ENCODE results near the gene SHANK2.
A peak's percentile ranks its signal among the peaks of the same experiment; 100 is the strongest.

SHANK2 gene

GRCh38 chr11:71294846-71295600 lies 42.6 kb upstream of the SHANK2 start:
- DNase-seq (ENCODE audit: low spot score) = peak; percentile 22
- TF ChIP-seq, protein P1, sequence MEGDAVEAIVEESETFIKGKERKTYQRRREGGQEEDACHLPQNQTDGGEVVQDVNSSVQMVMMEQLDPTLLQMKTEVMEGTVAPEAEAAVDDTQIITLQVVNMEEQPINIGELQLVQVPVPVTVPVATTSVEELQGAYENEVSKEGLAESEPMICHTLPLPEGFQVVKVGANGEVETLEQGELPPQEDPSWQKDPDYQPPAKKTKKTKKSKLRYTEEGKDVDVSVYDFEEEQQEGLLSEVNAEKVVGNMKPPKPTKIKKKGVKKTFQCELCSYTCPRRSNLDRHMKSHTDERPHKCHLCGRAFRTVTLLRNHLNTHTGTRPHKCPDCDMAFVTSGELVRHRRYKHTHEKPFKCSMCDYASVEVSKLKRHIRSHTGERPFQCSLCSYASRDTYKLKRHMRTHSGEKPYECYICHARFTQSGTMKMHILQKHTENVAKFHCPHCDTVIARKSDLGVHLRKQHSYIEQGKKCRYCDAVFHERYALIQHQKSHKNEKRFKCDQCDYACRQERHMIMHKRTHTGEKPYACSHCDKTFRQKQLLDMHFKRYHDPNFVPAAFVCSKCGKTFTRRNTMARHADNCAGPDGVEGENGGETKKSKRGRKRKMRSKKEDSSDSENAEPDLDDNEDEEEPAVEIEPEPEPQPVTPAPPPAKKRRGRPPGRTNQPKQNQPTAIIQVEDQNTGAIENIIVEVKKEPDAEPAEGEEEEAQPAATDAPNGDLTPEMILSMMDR (IDR thresholded peaks at IDR 0.05) = no peak
- no peak overlapping the region for H3K4me3 ChIP-seq
- no peak overlapping the region for H3K27ac ChIP-seq

DNA sequence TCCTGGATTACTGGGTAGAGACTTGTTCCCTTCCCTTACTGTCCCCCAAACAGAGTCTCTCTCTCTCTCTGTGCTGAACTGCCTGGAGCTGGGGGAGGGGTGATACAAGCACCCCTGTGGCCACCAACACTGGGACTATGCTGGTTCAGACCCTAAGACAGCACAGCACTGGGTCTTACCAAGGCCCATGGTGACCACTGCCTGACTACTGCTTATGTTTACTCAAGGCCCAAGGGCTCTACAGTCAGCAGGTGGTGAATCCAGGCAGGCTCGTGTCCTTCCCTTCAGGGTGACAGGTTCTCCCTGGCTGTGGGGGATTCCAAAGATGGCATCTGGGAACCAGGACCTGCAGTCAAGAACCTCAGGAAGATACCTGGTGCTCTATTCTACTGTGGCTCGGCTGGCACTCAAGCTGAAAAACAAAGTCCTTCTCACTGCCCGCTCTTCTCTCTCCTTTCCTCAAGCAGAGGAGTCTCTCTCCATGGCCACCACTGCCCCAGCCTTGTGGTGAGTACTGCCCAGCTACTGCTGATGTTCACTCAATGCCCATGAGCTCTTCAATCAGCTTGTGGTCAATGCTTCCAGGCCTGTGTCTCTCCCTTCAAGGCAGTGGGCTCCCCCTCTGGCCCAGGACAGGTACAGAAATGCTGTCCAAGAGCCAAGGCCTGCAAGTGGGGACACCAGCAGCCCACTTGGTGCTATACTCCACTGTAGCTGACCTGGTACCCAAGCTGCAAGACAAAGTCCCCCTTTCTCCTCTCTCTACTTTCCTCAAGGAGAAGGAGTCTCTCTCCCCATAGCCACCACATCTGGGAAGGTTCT lies 41.8 kb upstream of the SHANK2 start:
- TF ChIP-seq, protein P1 (IDR thresholded peaks at IDR 0.05) = no peak
- no peak overlapping the region for H3K27ac ChIP-seq
- H3K4me3 ChIP-seq = no peak overlapping the region
- DNase-seq (ENCODE audit: low spot score) = peak; percentile 60

GRCh38 chr11:71286701-71287643 lies 34.6 kb upstream of the SHANK2 start:
- no peak overlapping the region for H3K4me3 ChIP-seq
- peak; percentile 68 for DNase-seq (ENCODE audit: low spot score)
- H3K27ac ChIP-seq = no peak overlapping the region
- TF ChIP-seq, protein P1 (IDR thresholded peaks at IDR 0.05) = no peak

DNA sequence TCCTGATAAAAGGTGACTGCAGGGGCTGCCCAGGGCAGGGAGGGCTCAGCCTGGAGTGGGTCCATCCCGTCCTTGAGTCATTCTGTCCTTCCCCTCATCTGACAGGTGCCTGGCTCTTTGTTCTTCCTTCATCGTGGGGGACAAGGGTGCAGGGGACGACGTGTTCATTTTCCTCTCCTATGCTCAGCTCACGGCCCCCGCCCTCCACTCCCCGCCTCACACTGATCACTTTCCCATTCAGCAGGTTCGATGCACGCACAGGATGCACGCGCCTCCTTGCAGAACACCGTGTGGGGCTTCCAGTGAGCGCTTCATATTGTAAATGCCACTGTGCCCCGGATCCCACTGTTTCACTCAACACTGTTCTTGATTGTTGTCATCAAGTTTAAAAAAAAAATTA lies 32.7 kb upstream of the SHANK2 start:
- DNase-seq (ENCODE audit: low spot score) = peak; percentile 16
- no peak overlapping the region for H3K4me3 ChIP-seq
- H3K27ac ChIP-seq = no peak overlapping the region
- TF ChIP-seq, protein P1 (IDR thresholded peaks at IDR 0.05) = no peak

DNA sequence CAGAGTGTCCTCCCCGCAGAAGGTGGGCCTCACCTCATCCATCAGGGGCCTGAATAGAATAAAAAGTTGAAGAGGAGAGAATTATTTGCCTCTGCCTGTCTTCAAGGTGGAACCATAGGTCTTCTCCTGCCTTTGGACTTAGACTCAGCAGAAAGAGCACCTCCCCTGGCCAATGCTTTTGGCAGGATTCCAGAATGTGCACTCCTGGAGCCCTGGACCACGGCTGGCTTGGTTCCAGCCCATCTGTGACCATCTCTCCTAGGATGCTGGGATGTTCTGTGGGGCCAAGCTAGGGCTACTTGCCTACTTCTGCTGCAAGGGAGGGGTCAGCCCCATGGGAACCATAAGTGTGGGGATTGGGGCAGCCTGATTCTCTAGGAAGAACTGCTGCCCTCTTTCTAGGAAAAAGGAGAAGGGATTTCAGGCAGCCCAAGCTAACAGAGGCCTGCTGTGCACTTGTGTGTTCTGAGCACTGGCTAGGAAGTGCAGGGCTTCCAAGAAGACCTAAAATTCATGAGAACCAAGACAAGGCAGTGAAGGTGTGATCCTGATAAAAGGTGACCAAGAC lies 32.2 kb upstream of the SHANK2 start:
- TF ChIP-seq, protein P1 (IDR thresholded peaks at IDR 0.05) = no peak
- H3K4me3 ChIP-seq = no peak overlapping the region
- peak; percentile 28 for DNase-seq (ENCODE audit: low spot score)
- no peak overlapping the region for H3K27ac ChIP-seq

DNA sequence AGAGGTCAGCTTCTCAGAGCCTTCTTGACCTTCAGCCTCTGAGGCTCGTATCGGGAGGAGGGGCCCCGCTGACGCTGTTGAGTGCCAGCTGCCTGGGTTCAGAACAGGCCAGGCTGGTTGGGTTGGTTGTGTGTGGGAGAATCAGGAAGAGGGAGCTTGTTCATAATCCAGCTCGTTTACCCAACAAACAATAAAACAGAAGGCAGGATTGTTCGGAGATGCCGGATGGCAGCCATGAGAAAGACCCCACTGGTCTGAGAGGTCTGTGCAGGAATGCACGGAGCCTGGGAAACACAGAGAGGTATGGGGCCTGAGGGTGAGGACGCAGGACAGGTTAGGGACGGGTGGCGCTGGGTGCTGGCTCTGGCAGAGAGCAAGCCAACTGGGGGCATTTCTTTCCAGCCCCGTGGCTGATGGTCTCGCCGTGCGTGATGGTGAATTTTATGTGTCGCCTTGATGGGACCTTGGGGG lies 31.6 kb upstream of the SHANK2 start:
- DNase-seq (ENCODE audit: low spot score) = peak; percentile 61
- H3K4me3 ChIP-seq = no peak overlapping the region
- H3K27ac ChIP-seq = no peak overlapping the region
- TF ChIP-seq, protein P1 (IDR thresholded peaks at IDR 0.05) = no peak
